Right atrium auricular region (tissue), 2 donors: Measurements from ENCODE around the gene TRAF2. TPM values are rescaled to one million over a fixed set of nuclear protein-coding genes. Genes with fewer than 3 reads are reported as not detected.

Experiments used
- DNase-seq: peaks from one replicate; pipeline ENCODE4 v3.0.0-alpha.2; 2019; ENCODE audit warnings: low spot score
- H3K27ac ChIP-seq, 2 donors: fragments of 200-600 bp; sonication (generic); 1 replicate in 1 of 2; 2 replicates in 1 of 2; pipeline ENCODE4 v1.5.1; 2016 to 2019
- H3K27me3 ChIP-seq, 2 donors: fragments of 200-600 bp; sonication (generic); one replicate each; pipeline versions ENCODE4 v1.5.1 to v1.6.0; 2017 to 2019
- H3K36me3 ChIP-seq: fragments of 200-600 bp; sonication (generic); one replicate; pipeline ENCODE4 v1.5.1; 2016
- H3K4me1 ChIP-seq, 2 donors: fragments of 200-600 bp; sonication (generic); one replicate each; pipeline versions ENCODE4 v1.5.1 to v1.6.0; 2017 to 2019
- H3K4me3 ChIP-seq, 2 donors: fragments of 200-600 bp; sonication (generic); 1 replicate in 1 of 2; 2 replicates in 1 of 2; pipeline ENCODE4 v1.5.1; 2017 to 2019; ENCODE audit warnings: mild to moderate bottlenecking in 1 of 2, moderate library complexity in 1 of 2
- H3K9me3 ChIP-seq, 2 donors: fragments of 200-600 bp; sonication (generic); one replicate each; pipeline ENCODE4 v1.5.1; 2019
- CTCF ChIP-seq, 2 donors: fragments of 200-600 bp; sonication (generic); IDR thresholded peaks; one replicate each; pipeline ENCODE4 v1.5.1; 2019; ENCODE audit warnings: antibody characterized with exemption in 2 of 2
- total RNA-seq, 2 donors: library from RNA; depleted of rRNA; stranded (reverse); fragments of >200 nt; gene quantifications; one replicate each; pipeline ENCODE4 v1.1.0, GENCODE V29; 2016

TRAF2 gene
- total RNA-seq, 2 donors from 2014 or later, result 1.9 to 4.1 TPM

GRCh38 chr9:136960212-136960937 is 74.1 kb downstream of the TRAF2 start:
- no peak overlapping the region for H3K27ac ChIP-seq
- H3K4me3 ChIP-seq, result no peak overlapping the region
- H3K4me1 ChIP-seq, result peaks cover 0 to 17% of the 10 kb centered on the region in 2 donors
- no peaks in the 10 kb centered on the region for H3K9me3 ChIP-seq
- DNase-seq, result no peak
- no peaks in the 10 kb centered on the region for H3K36me3 ChIP-seq
- no peak for TF ChIP-seq CTCF (IDR thresholded peaks at IDR 0.05)
- no peaks in the 10 kb centered on the region for H3K27me3 ChIP-seq

- H3K4me3 ChIP-seq, result no peak overlapping the region
- H3K4me1 ChIP-seq, result peaks cover 0 to 21% of the 10 kb centered on the region in 2 donors
- no peaks in the 10 kb centered on the region for H3K9me3 ChIP-seq
- H3K27me3 ChIP-seq, result no peaks in the 10 kb centered on the region
- H3K36me3 ChIP-seq, result no peaks in the 10 kb centered on the region
- no peak for TF ChIP-seq CTCF (IDR thresholded peaks at IDR 0.05)
- DNase-seq, result no peak
- H3K27ac ChIP-seq, result no peak overlapping the region
Observed at GRCh38 chr9:136960938-136961275, 74.6 kb downstream of the TRAF2 start.

GRCh38 chr9:136961279-136962065 is 75.2 kb downstream of the TRAF2 start:
- Histone ChIP-seq H3K4me3 (no peak overlapping the region), H3K9me3 (no peaks in the 10 kb centered on the region), H3K36me3 (no peaks in the 10 kb centered on the region), H3K27ac (no peak overlapping the region), H3K27me3 (no peaks in the 10 kb centered on the region), H3K4me1 (peaks cover 0 to 26% of the 10 kb centered on the region in 2 donors)
- DNase-seq, result no peak
- TF ChIP-seq CTCF (IDR thresholded peaks at IDR 0.05), result no peak

GRCh38 chr9:136962163-136962562 is 75.8 kb downstream of the TRAF2 start:
- no peaks in the 10 kb centered on the region for H3K27me3 ChIP-seq
- no peak overlapping the region for H3K27ac ChIP-seq
- H3K9me3 ChIP-seq, result no peaks in the 10 kb centered on the region
- no peak for DNase-seq
- peaks cover 0 to 28% of the 10 kb centered on the region in 2 donors for H3K4me1 ChIP-seq
- no peak for TF ChIP-seq CTCF (IDR thresholded peaks at IDR 0.05)
- no peaks in the 10 kb centered on the region for H3K36me3 ChIP-seq
- no peak overlapping the region for H3K4me3 ChIP-seq

GRCh38 chr9:136962701-136963248 is 76.5 kb downstream of the TRAF2 start:
- H3K4me1 ChIP-seq, result peaks cover 0 to 28% of the 10 kb centered on the region in 2 donors
- H3K27me3 ChIP-seq, result no peaks in the 10 kb centered on the region
- no peak overlapping the region for H3K4me3 ChIP-seq
- no peak overlapping the region for H3K27ac ChIP-seq
- DNase-seq, result no peak
- TF ChIP-seq CTCF (IDR thresholded peaks at IDR 0.05), result no peak
- no peaks in the 10 kb centered on the region for H3K9me3 ChIP-seq
- no peaks in the 10 kb centered on the region for H3K36me3 ChIP-seq
